ENCODE data around the gene CDYL. TPM values are rescaled to one million over a fixed set of nuclear protein-coding genes. Genes with fewer than 3 reads are reported as not detected.
A peak's percentile ranks its signal among the peaks of the same experiment; 100 is the strongest.

Gene CDYL
- total RNA-seq, 1 donor from 2014 or later: 31.9 TPM

DNA sequence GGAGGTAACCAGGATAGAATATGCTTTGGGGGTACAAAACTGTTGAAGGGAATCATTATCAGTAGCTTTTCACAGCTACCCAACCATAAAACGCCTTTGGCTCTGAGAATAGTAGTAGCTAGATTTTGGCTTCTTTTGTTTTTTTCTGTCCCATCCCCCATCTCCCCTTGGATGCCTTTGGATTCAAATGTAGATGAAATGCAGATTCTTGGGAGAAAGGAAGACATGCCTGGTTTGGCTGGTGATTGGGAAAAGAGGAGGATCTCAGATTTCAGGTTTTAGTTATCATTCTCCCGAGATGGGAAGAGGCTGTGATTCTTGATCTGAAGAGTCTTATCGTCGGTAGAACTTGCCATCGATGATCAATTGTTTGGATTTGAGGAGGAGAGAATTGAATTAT, 3.5 kb upstream of the CDYL start:
- intact Hi-C loops (cut with DNase I): loop anchor here (10.0 kb wide), 1 partner anchor 108 kb away; no protein-coding TSS in a partner anchor
- no peak for DNase-seq (ENCODE audit: extremely low spot score in 2 of 2)
- TF ChIP-seq POLR2A (IDR thresholded peaks at IDR 0.05) (no peak), POLR2AphosphoS5 (IDR thresholded peaks at IDR 0.05; ENCODE audit: insufficient read depth in 1 of 2, low read depth in 1 of 2) (no peak)
- TF ChIP-seq, protein P1, sequence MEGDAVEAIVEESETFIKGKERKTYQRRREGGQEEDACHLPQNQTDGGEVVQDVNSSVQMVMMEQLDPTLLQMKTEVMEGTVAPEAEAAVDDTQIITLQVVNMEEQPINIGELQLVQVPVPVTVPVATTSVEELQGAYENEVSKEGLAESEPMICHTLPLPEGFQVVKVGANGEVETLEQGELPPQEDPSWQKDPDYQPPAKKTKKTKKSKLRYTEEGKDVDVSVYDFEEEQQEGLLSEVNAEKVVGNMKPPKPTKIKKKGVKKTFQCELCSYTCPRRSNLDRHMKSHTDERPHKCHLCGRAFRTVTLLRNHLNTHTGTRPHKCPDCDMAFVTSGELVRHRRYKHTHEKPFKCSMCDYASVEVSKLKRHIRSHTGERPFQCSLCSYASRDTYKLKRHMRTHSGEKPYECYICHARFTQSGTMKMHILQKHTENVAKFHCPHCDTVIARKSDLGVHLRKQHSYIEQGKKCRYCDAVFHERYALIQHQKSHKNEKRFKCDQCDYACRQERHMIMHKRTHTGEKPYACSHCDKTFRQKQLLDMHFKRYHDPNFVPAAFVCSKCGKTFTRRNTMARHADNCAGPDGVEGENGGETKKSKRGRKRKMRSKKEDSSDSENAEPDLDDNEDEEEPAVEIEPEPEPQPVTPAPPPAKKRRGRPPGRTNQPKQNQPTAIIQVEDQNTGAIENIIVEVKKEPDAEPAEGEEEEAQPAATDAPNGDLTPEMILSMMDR (IDR thresholded peaks at IDR 0.05): no peak
- Histone ChIP-seq H3K27ac (no peak overlapping the region), H3K4me3 (no peak overlapping the region), H3K9me3 (no peaks in the 10 kb centered on the region), H3K4me1 (peaks cover 11% of the 10 kb centered on the region), H3K36me3 (no peaks in the 10 kb centered on the region), H3K27me3 (no peaks in the 10 kb centered on the region)

DNA sequence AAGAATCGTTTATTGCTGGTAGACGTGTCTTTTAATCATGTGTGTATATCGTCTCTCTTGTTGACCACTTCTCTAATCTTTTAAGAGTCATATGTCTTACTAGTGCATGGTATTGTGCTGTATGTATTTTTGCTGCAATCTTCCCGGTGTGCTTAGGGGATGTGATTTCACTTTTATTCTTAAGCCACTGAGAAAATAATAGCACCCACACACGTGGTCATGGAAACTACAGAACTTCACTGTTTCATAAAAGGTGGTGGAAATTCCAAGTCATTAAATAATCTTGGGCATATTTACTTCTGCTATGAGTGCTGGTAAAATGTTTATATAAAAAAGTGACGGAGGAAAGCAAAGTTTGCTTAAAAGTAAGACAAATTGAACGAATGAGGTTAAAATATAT, 3.0 kb upstream of the CDYL start:
- TF ChIP-seq POLR2A (IDR thresholded peaks at IDR 0.05) (no peak), POLR2AphosphoS5 (IDR thresholded peaks at IDR 0.05; ENCODE audit: insufficient read depth in 1 of 2, low read depth in 1 of 2) (no peak)
- TF ChIP-seq, protein P1 (IDR thresholded peaks at IDR 0.05): no peak

GRCh38 chr6:4774296-4774695, 1.9 kb upstream of the CDYL start:
- no peak for DNase-seq (ENCODE audit: extremely low spot score in 2 of 2)
- peak overlapping the region; percentile 81 for H3K27ac ChIP-seq
- intact Hi-C loops (cut with DNase I): loop anchor here (10.0 kb wide), 1 partner anchor 109 kb away; no protein-coding TSS in a partner anchor
- H3K4me3 ChIP-seq: peak overlapping the region in 1 of 2 donors; percentile 52
- TF ChIP-seq, protein P1 (IDR thresholded peaks at IDR 0.05): no peak
- TF ChIP-seq POLR2AphosphoS5 (IDR thresholded peaks at IDR 0.05; ENCODE audit: insufficient read depth in 1 of 2, low read depth in 1 of 2): no peak
- TF ChIP-seq POLR2A (IDR thresholded peaks at IDR 0.05): no peak
- no peaks in the 10 kb centered on the region for H3K9me3 ChIP-seq
- peaks cover 19% of the 10 kb centered on the region for H3K4me1 ChIP-seq
- no peaks in the 10 kb centered on the region for H3K36me3 ChIP-seq
- H3K27me3 ChIP-seq: no peaks in the 10 kb centered on the region

More for the DNA sequence above, 3.0 kb upstream of the CDYL start:
- peaks cover 15% of the 10 kb centered on the region for H3K4me1 ChIP-seq
- no peak overlapping the region for H3K27ac ChIP-seq
- intact Hi-C loops (cut with DNase I): loop anchor here (10.0 kb wide), 1 partner anchor 108 kb away; no protein-coding TSS in a partner anchor
- H3K4me3 ChIP-seq: no peak overlapping the region
- H3K9me3 ChIP-seq: no peaks in the 10 kb centered on the region
- no peak for DNase-seq (ENCODE audit: extremely low spot score in 2 of 2)
- no peaks in the 10 kb centered on the region for H3K27me3 ChIP-seq
- no peaks in the 10 kb centered on the region for H3K36me3 ChIP-seq

- TF ChIP-seq POLR2A (IDR thresholded peaks at IDR 0.05) (no peak), POLR2AphosphoS5 (IDR thresholded peaks at IDR 0.05; ENCODE audit: insufficient read depth in 1 of 2, low read depth in 1 of 2) (peak in 1 of 2 donors; percentile 68)
- TF ChIP-seq, protein P1 (IDR thresholded peaks at IDR 0.05): no peak
- Histone ChIP-seq H3K27ac (peak overlapping the region; percentile 81), H3K4me3 (peak overlapping the region; percentile 52 to 56), H3K4me1 (peaks cover 19% of the 10 kb centered on the region), H3K27me3 (no peaks in the 10 kb centered on the region), H3K36me3 (no peaks in the 10 kb centered on the region), H3K9me3 (no peaks in the 10 kb centered on the region)
- intact Hi-C loops (cut with DNase I): loop anchor here (10.0 kb wide), 1 partner anchor 110 kb away; no protein-coding TSS in a partner anchor
- DNase-seq (ENCODE audit: extremely low spot score in 2 of 2): peak in 1 of 2 donors; percentile 89
These were observed 1.3 kb upstream of the CDYL start for GRCh38 chr6:4774715-4775493.
